ENCODE results near the gene SCLY. TPM values are rescaled to one million over a fixed set of nuclear protein-coding genes. Genes with fewer than 3 reads are reported as not detected.
"Not testable (repeated sequence)": the region's sequence is repeated elsewhere in the genome, so short reads cannot be mapped to it uniquely, and the experiment has no call there.

The SCLY gene
- total RNA-seq, 1 experiment from 2014 or later, result 20.5 TPM

GRCh38 chr2:238113611-238114010 lies 52.8 kb downstream of the SCLY start:
- Histone ChIP-seq H3K27ac (ENCODE audit: low read length) (no peak overlapping the region), H3K27me3 (ENCODE audit: low read length) (no peaks in the 10 kb centered on the region), H3K9me3 (ENCODE audit: low read length) (peaks cover 10% of the 10 kb centered on the region; the same call in 1 of the 2 replicates), H3K4me3 (ENCODE audit: low read length) (no peak overlapping the region), H3K79me2 (ENCODE audit: low read length) (no peaks in the 10 kb centered on the region), H2AFZ (ENCODE audit: low read length) (no peak overlapping the region), H3K9ac (ENCODE audit: low read length) (no peak overlapping the region), H3K9me2 (replicated peaks; ENCODE audit: insufficient read depth, low read length) (no peaks in the 10 kb centered on the region), H3K4me1 (ENCODE audit: low read length) (peaks cover 8% of the 10 kb centered on the region), H3K36me3 (ENCODE audit: insufficient read depth, low read length) (no peaks in the 10 kb centered on the region; the same call in 1 of the 2 replicates), H3K4me2 (ENCODE audit: low read depth, low read length, poor library complexity, severe bottlenecking) (no peak overlapping the region), H4K20me1 (ENCODE audit: insufficient read depth, low read depth, low read length) (no peaks in the 10 kb centered on the region)
- DNase-seq, result no peak

- Histone ChIP-seq H2AFZ (ENCODE audit: low read length) (no peak overlapping the region), H3K9ac (ENCODE audit: low read length) (no peak overlapping the region), H3K27me3 (ENCODE audit: low read length) (no peaks in the 10 kb centered on the region), H3K79me2 (ENCODE audit: low read length) (no peaks in the 10 kb centered on the region), H3K9me3 (ENCODE audit: low read length) (peaks cover 10% of the 10 kb centered on the region; the same call in 1 of the 2 replicates), H3K36me3 (ENCODE audit: insufficient read depth, low read length) (no peaks in the 10 kb centered on the region; the same call in 1 of the 2 replicates), H3K4me2 (ENCODE audit: low read depth, low read length, poor library complexity, severe bottlenecking) (no peak overlapping the region), H4K20me1 (ENCODE audit: insufficient read depth, low read depth, low read length) (no peaks in the 10 kb centered on the region), H3K4me1 (ENCODE audit: low read length) (peaks cover under 1% of the 10 kb centered on the region; the same call in 1 of the 2 replicates), H3K9me2 (replicated peaks; ENCODE audit: insufficient read depth, low read length) (no peaks in the 10 kb centered on the region), H3K27ac (ENCODE audit: low read length) (no peak overlapping the region), H3K4me3 (ENCODE audit: low read length) (no peak overlapping the region)
- DNase-seq, result no peak
Observed at GRCh38 chr2:238114331-238114841, 53.6 kb downstream of the SCLY start.

GRCh38 chr2:238114851-238115660 lies 54.3 kb downstream of the SCLY start:
- no peaks in the 10 kb centered on the region for H3K4me1 ChIP-seq (ENCODE audit: low read length)
- H3K27me3 ChIP-seq (ENCODE audit: low read length), result no peaks in the 10 kb centered on the region
- peaks cover 10% of the 10 kb centered on the region; the same call in 1 of the 2 replicates for H3K9me3 ChIP-seq (ENCODE audit: low read length)
- H3K27ac ChIP-seq (ENCODE audit: low read length), result no peak overlapping the region
- no peaks in the 10 kb centered on the region for H3K79me2 ChIP-seq (ENCODE audit: low read length)
- no peaks in the 10 kb centered on the region; the same call in 1 of the 2 replicates for H3K36me3 ChIP-seq (ENCODE audit: insufficient read depth, low read length)
- H3K9me2 ChIP-seq (replicated peaks; ENCODE audit: insufficient read depth, low read length), result no peaks in the 10 kb centered on the region
- H3K4me3 ChIP-seq (ENCODE audit: low read length), result no peak overlapping the region
- no peak for DNase-seq
- no peak overlapping the region for H2AFZ ChIP-seq (ENCODE audit: low read length)
- H4K20me1 ChIP-seq (ENCODE audit: insufficient read depth, low read depth, low read length), result no peaks in the 10 kb centered on the region
- H3K9ac ChIP-seq (ENCODE audit: low read length), result no peak overlapping the region
- no peak overlapping the region for H3K4me2 ChIP-seq (ENCODE audit: low read depth, low read length, poor library complexity, severe bottlenecking)

GRCh38 chr2:238115709-238116108 lies 54.9 kb downstream of the SCLY start:
- H3K36me3 ChIP-seq (ENCODE audit: insufficient read depth, low read length); H3K27ac ChIP-seq (ENCODE audit: low read length); H2AFZ ChIP-seq (ENCODE audit: low read length); H4K20me1 ChIP-seq (ENCODE audit: insufficient read depth, low read depth, low read length); H3K4me1 ChIP-seq (ENCODE audit: low read length); H3K79me2 ChIP-seq (ENCODE audit: low read length); H3K9ac ChIP-seq (ENCODE audit: low read length); DNase-seq; H3K9me2 ChIP-seq (replicated peaks; ENCODE audit: insufficient read depth, low read length); H3K27me3 ChIP-seq (ENCODE audit: low read length); H3K4me3 ChIP-seq (ENCODE audit: low read length); H3K4me2 ChIP-seq (ENCODE audit: low read depth, low read length, poor library complexity, severe bottlenecking): not testable (repeated sequence)
- peaks cover 10% of the 10 kb centered on the region; the same call in 1 of the 2 replicates for H3K9me3 ChIP-seq (ENCODE audit: low read length)

GRCh38 chr2:238116298-238117198 lies 55.7 kb downstream of the SCLY start:
- DNase-seq, result no peak
- no peaks in the 10 kb centered on the region for H3K79me2 ChIP-seq (ENCODE audit: low read length)
- H3K27ac ChIP-seq (ENCODE audit: low read length), result no peak overlapping the region
- no peak overlapping the region for H3K4me2 ChIP-seq (ENCODE audit: low read depth, low read length, poor library complexity, severe bottlenecking)
- no peaks in the 10 kb centered on the region for H3K9me2 ChIP-seq (replicated peaks; ENCODE audit: insufficient read depth, low read length)
- H3K4me3 ChIP-seq (ENCODE audit: low read length), result no peak overlapping the region
- H2AFZ ChIP-seq (ENCODE audit: low read length), result no peak overlapping the region
- peaks cover 7% of the 10 kb centered on the region; the same call in 1 of the 2 replicates for H3K9me3 ChIP-seq (ENCODE audit: low read length)
- H4K20me1 ChIP-seq (ENCODE audit: insufficient read depth, low read depth, low read length), result no peaks in the 10 kb centered on the region
- H3K36me3 ChIP-seq (ENCODE audit: insufficient read depth, low read length), result no peaks in the 10 kb centered on the region; the same call in 1 of the 2 replicates
- no peak overlapping the region for H3K9ac ChIP-seq (ENCODE audit: low read length)
- H3K4me1 ChIP-seq (ENCODE audit: low read length), result no peaks in the 10 kb centered on the region
- no peaks in the 10 kb centered on the region for H3K27me3 ChIP-seq (ENCODE audit: low read length)

GRCh38 chr2:238117199-238118154 lies 56.7 kb downstream of the SCLY start:
- H3K36me3 ChIP-seq (ENCODE audit: insufficient read depth, low read length), result no peaks in the 10 kb centered on the region; the same call in 1 of the 2 replicates
- no peaks in the 10 kb centered on the region for H3K27me3 ChIP-seq (ENCODE audit: low read length)
- H3K4me1 ChIP-seq (ENCODE audit: low read length), result no peaks in the 10 kb centered on the region
- H3K27ac ChIP-seq (ENCODE audit: low read length), result no peak overlapping the region
- H3K4me3 ChIP-seq (ENCODE audit: low read length), result no peak overlapping the region
- no peak overlapping the region for H3K4me2 ChIP-seq (ENCODE audit: low read depth, low read length, poor library complexity, severe bottlenecking)
- H2AFZ ChIP-seq (ENCODE audit: low read length), result no peak overlapping the region
- H3K9me3 ChIP-seq (ENCODE audit: low read length), result peaks cover 4% of the 10 kb centered on the region; the same call in 1 of the 2 replicates
- H4K20me1 ChIP-seq (ENCODE audit: insufficient read depth, low read depth, low read length), result no peaks in the 10 kb centered on the region
- H3K79me2 ChIP-seq (ENCODE audit: low read length), result no peaks in the 10 kb centered on the region
- no peaks in the 10 kb centered on the region for H3K9me2 ChIP-seq (replicated peaks; ENCODE audit: insufficient read depth, low read length)
- no peak overlapping the region for H3K9ac ChIP-seq (ENCODE audit: low read length)
- DNase-seq, result no peak

GRCh38 chr2:238119756-238120462 lies 59.1 kb downstream of the SCLY start:
- Histone ChIP-seq H3K9ac (ENCODE audit: low read length) (no peak overlapping the region), H3K79me2 (ENCODE audit: low read length) (no peaks in the 10 kb centered on the region), H3K9me3 (ENCODE audit: low read length) (no peaks in the 10 kb centered on the region), H3K4me2 (ENCODE audit: low read depth, low read length, poor library complexity, severe bottlenecking) (no peak overlapping the region), H3K36me3 (ENCODE audit: insufficient read depth, low read length) (no peaks in the 10 kb centered on the region), H3K9me2 (replicated peaks; ENCODE audit: insufficient read depth, low read length) (no peaks in the 10 kb centered on the region), H3K27me3 (ENCODE audit: low read length) (no peaks in the 10 kb centered on the region), H3K4me3 (ENCODE audit: low read length) (no peak overlapping the region), H4K20me1 (ENCODE audit: insufficient read depth, low read depth, low read length) (no peaks in the 10 kb centered on the region), H2AFZ (ENCODE audit: low read length) (no peak overlapping the region), H3K4me1 (ENCODE audit: low read length) (no peaks in the 10 kb centered on the region), H3K27ac (ENCODE audit: low read length) (no peak overlapping the region)
- no peak for DNase-seq

Data from Karpas-422 (cell line).